CD14-positive monocyte (primary cell): Measurements from ENCODE around the gene AGK. TPM values are rescaled to one million over a fixed set of nuclear protein-coding genes. Genes with fewer than 3 reads are reported as not detected.
"Not testable (repeated sequence)": the region's sequence is repeated elsewhere in the genome, so short reads cannot be mapped to it uniquely, and the experiment has no call there.

Experiments
- DNase-seq, 3 donors: peaks; one replicate each; pipeline ENCODE4 v3.0.0-alpha.2; 2011 to 2022
- H2AFZ ChIP-seq: 2 replicates; pipeline ENCODE4 v1.6.0; 2012; ENCODE audit warnings: mild to moderate bottlenecking, low read depth, low read length, inconsistent platforms; ENCODE audit not compliant: insufficient read depth, poor library complexity, severe bottlenecking
- H3K27ac ChIP-seq, 2 donors: 1 replicate in 1 of 2; 2 replicates in 1 of 2; pipeline ENCODE4 v1.5.1; 2012 to 2013; ENCODE audit warnings: low read length in 2 of 2, control low read depth in 1 of 2, inconsistent platforms in 1 of 2, low read depth in 1 of 2, mild to moderate bottlenecking in 1 of 2
- H3K27me3 ChIP-seq, 2 donors: one replicate each; pipeline versions ENCODE4 v1.6.0 to v1.6.1; 2011 to 2013; ENCODE audit warnings: low read length in 2 of 2; ENCODE audit not compliant: control insufficient read depth in 2 of 2, insufficient read depth in 2 of 2
- H3K36me3 ChIP-seq, 2 donors: replicated peaks in 1 of 2; 1 replicate in 1 of 2; 2 replicates in 1 of 2; pipeline versions ENCODE4 v1.5.1 to v1.6.1; 2012 to 2013; ENCODE audit warnings: low read length in 2 of 2, control low read depth in 1 of 2, inconsistent platforms in 1 of 2, mild to moderate bottlenecking in 1 of 2; ENCODE audit not compliant: insufficient read depth in 2 of 2, control insufficient read depth in 1 of 2
- H3K4me1 ChIP-seq, 2 donors: 1 replicate in 1 of 2; 2 replicates in 1 of 2; pipeline versions ENCODE4 v1.5.1 to v1.6.1; 2012 to 2013; ENCODE audit warnings: low read length in 2 of 2, control low read depth in 1 of 2, inconsistent platforms in 1 of 2, mild to moderate bottlenecking in 1 of 2, moderate library complexity in 1 of 2; ENCODE audit not compliant: insufficient read depth in 2 of 2, control insufficient read depth in 1 of 2
- H3K4me2 ChIP-seq: replicated peaks from 2 replicates; pipeline ENCODE3; 2012; ENCODE audit warnings: low read length, moderate library complexity, mild to moderate bottlenecking; ENCODE audit not compliant: poor library complexity, severe bottlenecking; ENCODE audit errors: extremely low read depth
- H3K4me3 ChIP-seq, 3 experiments: fragments of 200-600 bp in 1 of 3; sonication (generic) in 1 of 3; replicated peaks in 1 of 3; 1 replicate in 2 of 3; 2 replicates in 1 of 3; pipeline ENCODE4 v1.5.1; 2011 to 2013; ENCODE audit warnings: low read length in 3 of 3, mild to moderate bottlenecking in 3 of 3, control low read depth in 2 of 3, low read depth in 2 of 3, inconsistent platforms in 1 of 3, moderate library complexity in 1 of 3
- H3K79me2 ChIP-seq: 2 replicates; pipeline ENCODE4 v1.6.0; 2012; ENCODE audit warnings: mild to moderate bottlenecking, control low read depth, inconsistent platforms, low read length, moderate library complexity; ENCODE audit not compliant: insufficient read depth
- H3K9ac ChIP-seq: 2 replicates; pipeline ENCODE4 v1.6.0; 2017; ENCODE audit warnings: low read length, mild to moderate bottlenecking; ENCODE audit not compliant: insufficient read depth, poor library complexity, severe bottlenecking
- H3K9me3 ChIP-seq, 2 donors: replicated peaks in 1 of 2; 1 replicate in 1 of 2; 2 replicates in 1 of 2; pipeline versions ENCODE4 v1.5.1 to v1.6.1; 2012 to 2013; ENCODE audit warnings: low read length in 2 of 2, control low read depth in 1 of 2; ENCODE audit not compliant: control insufficient read depth in 1 of 2, insufficient read depth in 1 of 2
- H4K20me1 ChIP-seq: 2 replicates; pipeline ENCODE4 v1.6.0; 2012; ENCODE audit warnings: mild to moderate bottlenecking, low read length, control low read depth, moderate library complexity; ENCODE audit not compliant: insufficient read depth
- H3K27ac Mint-ChIP-seq, 7 donors: one replicate each; pipeline ENCODE4 v1.8.0; 2020; ENCODE audit warnings: mild to moderate bottlenecking in 7 of 7, mixed read lengths in 7 of 7, moderate library complexity in 6 of 7, inconsistent platforms in 2 of 7
- H3K27me3 Mint-ChIP-seq, 3 donors: one replicate each; pipeline ENCODE4 v1.8.0; 2021 to 2022; ENCODE audit warnings: low read depth in 3 of 3, mild to moderate bottlenecking in 3 of 3, mixed read lengths in 3 of 3, moderate library complexity in 3 of 3, inconsistent platforms in 1 of 3
- H3K36me3 Mint-ChIP-seq, 2 donors: one replicate each; pipeline ENCODE4 v1.8.0; 2020; ENCODE audit warnings: mixed read lengths in 2 of 2, inconsistent platforms in 1 of 2, mild to moderate bottlenecking in 1 of 2
- H3K4me1 Mint-ChIP-seq: one replicate; pipeline ENCODE4 v1.8.0; 2020; ENCODE audit warnings: mild to moderate bottlenecking, mixed read lengths
- H3K4me3 Mint-ChIP-seq, 2 donors: one replicate each; pipeline ENCODE4 v1.8.0; 2020; ENCODE audit warnings: mild to moderate bottlenecking in 2 of 2, mixed read lengths in 2 of 2, moderate library complexity in 1 of 2
- H3K9me3 Mint-ChIP-seq, 7 donors: one replicate each; pipeline ENCODE4 v1.8.0; 2020 to 2022; ENCODE audit warnings: mixed read lengths in 7 of 7, mild to moderate bottlenecking in 6 of 7, moderate library complexity in 6 of 7, inconsistent platforms in 2 of 7
- WGBS: methylation state at CpG from one replicate; pipeline ENCODE4 v1.1.5; 2013; ENCODE audit warnings: missing lambda C conversion rate; ENCODE audit not compliant: insufficient coverage; 5-methylcytosine and 5-hydroxymethylcytosine counted together
- intact Hi-C, 2 donors: fragments of 100-400 bp; cut with micrococcal nuclease; formaldehyde crosslinking; loops; one replicate each; pipeline versions ENCODE4 v1.15.0 to v1.15.1; 2023
- polyA plus RNA-seq, 3 donors: library from polyadenylated mRNA; depleted of rRNA in 1 of 3; unstranded in 2 of 3; stranded (reverse) in 1 of 3; fragments of 300-500 nt in 2 of 3; fragments of >200 nt in 1 of 3; fragmentation: Illumina TruSeq in 2 of 3; gene quantifications; 1 replicate in 2 of 3; 2 replicates in 1 of 3; pipeline ENCODE4 v1.2.3, GENCODE V29; 2012 to 2021
- TF ChIP-seq, protein P1 (sequence below): fragments of 200-600 bp; IDR thresholded peaks from one replicate; pipeline ENCODE4 v1.8.0; 2022; ENCODE audit warnings: antibody characterized with exemption, mild to moderate bottlenecking

AGK gene
- polyA plus RNA-seq, 3 donors, result 10.0 to 11.0 (median 11.0) TPM

DNA sequence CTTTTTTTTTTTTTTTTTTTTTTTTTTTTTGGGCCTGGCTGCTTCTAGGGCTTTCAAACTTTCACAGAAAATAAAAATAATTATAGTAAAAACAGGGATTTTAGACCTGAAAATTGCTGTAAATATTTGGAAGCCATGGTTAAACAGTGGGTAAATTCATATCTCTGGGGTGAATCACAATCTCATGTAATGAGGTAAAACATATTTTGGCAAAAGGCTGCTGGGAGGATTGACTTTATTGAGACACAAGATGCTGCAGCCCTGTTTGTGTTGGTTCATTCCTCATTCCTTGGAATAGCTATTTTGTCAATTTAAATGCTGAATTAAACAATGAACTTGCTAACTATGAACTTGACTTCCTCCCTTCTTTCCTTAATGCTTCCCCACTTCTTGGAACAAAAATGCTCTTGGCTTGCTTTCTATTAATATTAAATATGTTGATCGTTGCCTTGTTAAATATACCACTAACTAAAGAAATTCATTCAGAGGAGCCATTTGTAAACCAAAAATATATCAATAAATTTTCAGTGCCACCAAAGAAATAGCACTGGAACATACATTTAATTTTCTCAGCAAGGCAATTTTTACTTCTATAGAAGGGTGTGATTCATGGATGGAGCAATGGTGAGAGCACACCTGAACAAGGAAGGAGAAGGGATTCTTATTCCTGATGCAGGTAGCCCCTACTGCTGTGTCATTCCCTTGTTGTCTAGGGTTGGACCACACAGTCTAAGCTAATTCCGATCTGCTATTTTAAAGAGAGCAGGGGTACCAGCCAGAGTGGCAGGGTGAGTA is 24.6 kb downstream of the AGK start:
- Histone ChIP-seq H3K9ac (no peak overlapping the region), H3K9me3 (peaks cover 42 to 55% of the 10 kb centered on the region in 2 donors), H3K27me3 (no peaks in the 10 kb centered on the region), H3K27ac (no peak overlapping the region), H3K4me3 (no peak overlapping the region), H2AFZ (no peak overlapping the region), H3K4me2 (no peak overlapping the region), H3K36me3 (peaks cover 6 to 44% of the 10 kb centered on the region in 2 donors), H4K20me1 (no peaks in the 10 kb centered on the region), H3K4me1 (no peaks in the 10 kb centered on the region), H3K79me2 (no peaks in the 10 kb centered on the region)
- Mint-ChIP-seq H3K4me1 (no peaks in the 10 kb centered on the region), H3K9me3 (peaks cover 20 to 31% (median 26%) of the 10 kb centered on the region in 7 donors), H3K27me3 (no peaks in the 10 kb centered on the region), H3K4me3 (no peak overlapping the region), H3K27ac (peak overlapping the region in 1 of 7 donors; percentile 3), H3K36me3 (peaks cover 31 to 51% of the 10 kb centered on the region in 2 donors)
- DNase-seq, result no peak
- WGBS, result 100% methylated on average over 1 of the region's 2 CpGs
- TF ChIP-seq, protein P1, sequence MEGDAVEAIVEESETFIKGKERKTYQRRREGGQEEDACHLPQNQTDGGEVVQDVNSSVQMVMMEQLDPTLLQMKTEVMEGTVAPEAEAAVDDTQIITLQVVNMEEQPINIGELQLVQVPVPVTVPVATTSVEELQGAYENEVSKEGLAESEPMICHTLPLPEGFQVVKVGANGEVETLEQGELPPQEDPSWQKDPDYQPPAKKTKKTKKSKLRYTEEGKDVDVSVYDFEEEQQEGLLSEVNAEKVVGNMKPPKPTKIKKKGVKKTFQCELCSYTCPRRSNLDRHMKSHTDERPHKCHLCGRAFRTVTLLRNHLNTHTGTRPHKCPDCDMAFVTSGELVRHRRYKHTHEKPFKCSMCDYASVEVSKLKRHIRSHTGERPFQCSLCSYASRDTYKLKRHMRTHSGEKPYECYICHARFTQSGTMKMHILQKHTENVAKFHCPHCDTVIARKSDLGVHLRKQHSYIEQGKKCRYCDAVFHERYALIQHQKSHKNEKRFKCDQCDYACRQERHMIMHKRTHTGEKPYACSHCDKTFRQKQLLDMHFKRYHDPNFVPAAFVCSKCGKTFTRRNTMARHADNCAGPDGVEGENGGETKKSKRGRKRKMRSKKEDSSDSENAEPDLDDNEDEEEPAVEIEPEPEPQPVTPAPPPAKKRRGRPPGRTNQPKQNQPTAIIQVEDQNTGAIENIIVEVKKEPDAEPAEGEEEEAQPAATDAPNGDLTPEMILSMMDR, result no peak
- intact Hi-C loops, result no loop called here

- no peak overlapping the region for H3K4me2 ChIP-seq
- no peak overlapping the region for H3K9ac ChIP-seq
- TF ChIP-seq, protein P1, result no peak
- H3K27ac ChIP-seq, result no peak overlapping the region
- no peak overlapping the region for H2AFZ ChIP-seq
- H4K20me1 ChIP-seq, result no peaks in the 10 kb centered on the region
- DNase-seq, result no peak
- H3K79me2 ChIP-seq, result no peaks in the 10 kb centered on the region
- no peak overlapping the region for H3K4me3 ChIP-seq
- peaks cover 20 to 31% (median 26%) of the 10 kb centered on the region in 7 donors for H3K9me3 Mint-ChIP-seq
- H3K27ac Mint-ChIP-seq, result no peak overlapping the region
- H3K9me3 ChIP-seq, result peaks cover 49 to 55% of the 10 kb centered on the region in 2 donors
- H3K27me3 ChIP-seq, result no peaks in the 10 kb centered on the region
- intact Hi-C loops, result no loop called here
- no peaks in the 10 kb centered on the region for H3K4me1 ChIP-seq
- H3K36me3 ChIP-seq, result peaks cover 6 to 43% of the 10 kb centered on the region in 2 donors
- H3K4me3 Mint-ChIP-seq, result no peak overlapping the region
- no peaks in the 10 kb centered on the region for H3K4me1 Mint-ChIP-seq
- WGBS, result 100% methylated on average over 2 of the region's 6 CpGs
- H3K27me3 Mint-ChIP-seq, result no peaks in the 10 kb centered on the region
- peaks cover 27 to 45% of the 10 kb centered on the region in 2 donors for H3K36me3 Mint-ChIP-seq
Measured at GRCh38 chr7:141577043-141577839, 26.0 kb downstream of the AGK start.

GRCh38 chr7:141579953-141580352 is 28.7 kb downstream of the AGK start:
- H3K27ac ChIP-seq, H3K4me1 ChIP-seq, H3K4me2 ChIP-seq, H3K79me2 ChIP-seq, H3K9ac ChIP-seq, H3K4me3 Mint-ChIP-seq, H3K27me3 Mint-ChIP-seq, H3K4me1 Mint-ChIP-seq, H3K27me3 ChIP-seq, H2AFZ ChIP-seq, DNase-seq, H4K20me1 ChIP-seq, intact Hi-C loops, H3K27ac Mint-ChIP-seq, H3K4me3 ChIP-seq: not testable (repeated sequence)
- 100% methylated on average over 3 of the region's 5 CpGs for WGBS
- Histone ChIP-seq H3K36me3 (peaks cover 6 to 21% of the 10 kb centered on the region in 2 donors), H3K9me3 (peaks cover 49 to 53% of the 10 kb centered on the region in 2 donors)
- Mint-ChIP-seq H3K36me3 (peaks cover 17 to 39% of the 10 kb centered on the region in 2 donors), H3K9me3 (peaks cover 18 to 36% (median 31%) of the 10 kb centered on the region in 7 donors)
